Measurements from ENCODE around the gene SOX6. TPM values are rescaled to one million over a fixed set of nuclear protein-coding genes. Genes with fewer than 3 reads are reported as not detected.
"Not testable (repeated sequence)": the region's sequence is repeated elsewhere in the genome, so short reads cannot be mapped to it uniquely, and the experiment has no call there.

The SOX6 gene
- polyA plus RNA-seq, 12 donors, result 15.1 to 36.5 (median 25.3) TPM; not detected in 1

DNA sequence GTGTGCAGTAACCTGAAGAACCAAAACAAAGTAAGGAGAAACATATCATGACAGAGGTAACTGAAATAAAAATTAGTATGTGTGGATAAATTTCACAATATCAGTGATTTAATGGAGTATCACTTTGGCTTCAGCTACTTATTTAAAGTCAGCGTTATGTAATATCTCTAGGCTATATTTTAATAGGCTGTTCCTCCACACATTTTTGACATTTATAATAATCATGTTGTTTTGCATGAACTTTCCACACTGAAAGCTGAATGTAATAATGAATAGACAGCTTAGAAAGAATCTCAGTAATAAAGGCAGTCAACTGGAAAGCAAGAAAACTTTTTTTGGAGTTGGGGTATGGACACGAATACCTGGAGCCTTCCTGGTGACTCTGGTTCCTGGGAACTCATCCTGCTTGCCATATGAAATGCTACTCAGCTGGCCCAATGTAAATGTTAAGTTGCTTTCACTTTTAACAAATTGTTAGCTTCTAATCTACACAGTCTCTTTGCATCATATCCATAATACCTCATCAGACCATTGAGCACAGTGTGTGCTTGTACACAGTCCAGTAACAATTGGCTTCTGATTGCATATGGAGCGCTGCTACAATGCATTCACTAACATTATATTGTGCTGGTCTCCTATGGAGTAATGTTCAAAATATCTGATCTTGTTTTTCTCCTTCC lies 257.7 kb downstream of the SOX6 start:
- no peak for DNase-seq

DNA sequence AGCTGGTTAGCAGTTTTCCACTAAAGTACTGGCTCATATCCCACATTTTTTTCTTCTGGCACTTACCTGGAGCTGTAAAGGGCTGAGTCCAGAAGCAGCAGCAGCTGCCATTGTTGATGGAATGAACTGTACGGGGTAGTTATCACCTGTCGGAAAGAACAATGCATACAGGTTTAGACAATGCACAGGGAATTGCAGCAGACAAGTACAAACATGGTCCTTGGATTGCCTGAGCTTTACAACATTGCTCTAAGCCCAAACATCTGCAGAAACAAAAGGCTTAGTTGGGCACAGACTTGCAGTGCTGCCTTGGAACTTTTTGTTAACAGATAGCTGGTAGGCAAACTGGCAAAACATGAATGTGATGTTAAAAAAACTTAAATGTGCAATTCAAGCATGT lies 258.8 kb downstream of the SOX6 start:
- no peak for DNase-seq

DNA sequence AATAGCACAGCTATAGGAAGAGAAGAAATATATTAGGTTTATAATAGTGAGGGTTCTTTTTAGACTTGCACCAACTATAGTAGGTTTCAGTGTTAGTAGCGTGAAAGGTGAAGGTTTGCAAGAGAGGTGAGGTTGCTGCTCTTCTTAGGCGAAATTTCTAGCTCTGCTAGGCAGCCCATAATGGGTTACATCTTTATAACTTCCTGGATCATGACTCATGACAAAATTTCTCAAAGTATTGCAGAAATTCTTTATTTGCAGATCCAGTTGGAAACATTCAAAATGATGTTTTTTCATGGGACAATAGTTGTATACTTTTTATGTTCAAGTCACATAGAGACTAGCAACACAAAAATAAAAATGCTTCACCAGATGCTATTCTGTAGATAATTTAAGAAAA lies 260.0 kb downstream of the SOX6 start:
- no peak for DNase-seq

DNA sequence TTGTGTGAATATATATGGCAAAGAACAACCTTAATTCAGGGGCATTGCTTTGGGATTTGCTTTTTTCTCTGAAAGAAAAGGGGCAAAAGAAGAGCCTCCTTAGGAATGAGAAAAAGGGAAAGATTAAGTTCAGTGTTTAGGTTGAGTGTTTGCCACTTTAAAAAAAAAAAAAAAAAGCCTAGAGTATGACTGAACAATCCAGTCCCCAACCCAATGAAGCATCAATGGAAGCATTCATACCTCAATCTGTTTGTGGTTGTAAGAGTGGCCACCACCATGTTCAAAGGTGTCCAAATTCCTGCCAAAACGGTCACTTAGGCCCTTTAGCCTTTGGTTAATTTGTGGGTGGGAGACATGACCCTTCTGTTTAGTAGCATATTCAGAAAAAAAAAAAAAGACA lies 260.6 kb downstream of the SOX6 start:
- DNase-seq, result no peak

DNA sequence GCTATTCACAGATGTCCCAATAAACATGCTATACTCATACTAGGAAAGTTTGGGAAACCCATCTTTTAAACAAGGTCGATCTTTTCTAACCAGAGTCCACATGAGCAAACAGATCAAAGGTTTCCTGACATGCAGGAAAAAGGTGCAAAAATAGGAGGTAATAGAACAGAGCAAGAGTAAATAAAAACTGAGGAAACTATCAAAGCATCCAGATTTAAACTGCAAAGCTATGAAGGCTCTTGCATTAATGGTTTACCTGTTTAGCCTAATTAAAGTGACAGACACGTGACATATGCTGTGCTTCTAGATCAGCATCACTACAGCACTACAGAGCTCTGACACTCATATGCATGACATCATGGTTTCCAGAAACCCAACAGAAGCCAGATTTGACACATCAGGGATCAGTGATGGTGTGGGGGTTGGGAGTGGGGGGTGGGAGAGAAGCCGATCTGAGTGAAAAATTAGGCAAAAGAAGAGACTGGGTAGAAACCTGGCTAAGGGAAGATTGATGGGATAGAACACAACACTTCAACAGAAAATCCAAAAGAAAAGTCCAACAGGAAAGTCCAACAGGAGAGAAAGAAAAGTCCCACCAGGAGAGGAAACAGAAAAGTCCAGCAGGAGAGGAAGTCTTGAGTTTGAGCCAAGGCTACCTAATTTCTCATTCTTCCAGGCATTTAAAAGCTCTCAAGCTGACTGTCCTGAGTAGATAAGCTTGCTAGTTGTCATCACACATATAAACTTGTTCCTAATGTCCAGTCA lies 262.3 kb downstream of the SOX6 start:
- no peak for DNase-seq

DNA sequence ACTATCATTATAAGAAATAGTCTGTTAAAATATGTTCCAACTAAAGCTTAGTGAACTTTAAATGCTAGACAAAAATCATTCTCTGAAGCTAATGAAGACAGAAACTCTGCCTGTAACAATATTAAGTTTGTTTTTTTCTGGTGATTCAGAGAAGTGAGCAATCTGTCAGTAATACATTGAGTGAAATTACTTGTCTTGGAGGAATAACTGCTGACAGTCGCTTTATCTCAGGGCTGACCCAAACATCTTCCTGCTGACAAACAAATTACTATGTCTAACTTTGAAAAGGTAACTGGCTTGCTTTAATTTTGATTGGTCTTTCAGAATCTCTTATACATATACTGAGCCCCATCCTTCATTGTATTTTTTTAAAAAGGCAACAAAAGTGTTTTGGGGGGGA lies 264.5 kb downstream of the SOX6 start:
- no peak for DNase-seq

DNA sequence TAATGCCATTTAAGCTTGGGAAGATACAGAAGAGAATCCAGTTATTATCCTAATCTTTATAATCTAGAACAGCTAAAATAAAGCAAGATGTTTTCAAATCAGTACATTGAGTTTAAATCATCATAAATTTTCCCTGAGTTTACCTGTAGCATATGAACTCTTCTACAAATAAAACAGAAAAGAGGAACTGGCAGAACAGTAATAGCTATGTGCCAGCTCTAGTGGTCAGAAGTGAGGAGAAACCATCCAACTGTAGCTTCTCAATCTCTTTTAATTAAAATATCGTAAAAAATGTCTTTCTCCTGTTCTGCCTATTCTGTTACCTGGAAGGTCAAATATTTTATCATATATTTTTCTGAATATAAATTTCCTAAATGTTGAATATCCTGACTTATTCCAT lies 266.9 kb downstream of the SOX6 start:
- no peak for DNase-seq

DNA sequence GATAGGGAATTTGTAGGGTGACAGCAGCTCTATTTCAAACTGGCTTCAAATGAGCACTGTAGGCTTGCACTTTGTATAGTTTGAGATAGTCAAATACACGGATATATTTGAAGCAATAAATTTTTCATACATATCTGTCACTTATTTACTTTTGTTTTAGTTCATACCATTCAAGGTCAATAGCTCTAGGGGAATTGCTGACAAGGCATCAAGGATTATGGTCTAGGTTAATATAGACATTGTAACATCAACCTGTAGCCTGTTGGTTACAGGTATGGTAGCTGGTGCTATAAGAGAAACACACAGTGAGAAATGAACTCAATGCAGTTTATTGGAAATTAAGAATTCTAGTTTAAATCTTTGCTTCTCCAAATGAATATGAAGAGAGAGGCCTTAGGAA lies 267.6 kb downstream of the SOX6 start:
- no peak for DNase-seq

DNA sequence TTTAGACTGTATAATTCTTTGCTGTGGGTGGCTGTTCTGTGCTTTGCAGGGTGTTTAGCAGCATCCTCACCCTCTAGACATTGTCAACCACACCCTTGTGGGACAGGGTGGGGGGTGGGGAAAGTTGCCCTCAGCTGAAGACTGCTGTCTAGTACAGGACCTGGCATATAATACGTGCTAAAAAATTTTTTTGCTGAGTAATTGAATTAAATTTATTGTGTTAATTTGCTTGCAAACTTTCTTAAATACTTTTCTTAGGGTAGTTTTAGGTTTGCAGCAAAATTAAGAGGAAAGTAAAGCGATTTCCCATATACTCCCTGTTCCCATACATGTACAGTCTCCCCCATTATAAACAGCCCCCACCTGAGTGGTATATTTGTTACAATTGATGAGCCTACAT lies 268.5 kb downstream of the SOX6 start:
- no peak for DNase-seq

DNA sequence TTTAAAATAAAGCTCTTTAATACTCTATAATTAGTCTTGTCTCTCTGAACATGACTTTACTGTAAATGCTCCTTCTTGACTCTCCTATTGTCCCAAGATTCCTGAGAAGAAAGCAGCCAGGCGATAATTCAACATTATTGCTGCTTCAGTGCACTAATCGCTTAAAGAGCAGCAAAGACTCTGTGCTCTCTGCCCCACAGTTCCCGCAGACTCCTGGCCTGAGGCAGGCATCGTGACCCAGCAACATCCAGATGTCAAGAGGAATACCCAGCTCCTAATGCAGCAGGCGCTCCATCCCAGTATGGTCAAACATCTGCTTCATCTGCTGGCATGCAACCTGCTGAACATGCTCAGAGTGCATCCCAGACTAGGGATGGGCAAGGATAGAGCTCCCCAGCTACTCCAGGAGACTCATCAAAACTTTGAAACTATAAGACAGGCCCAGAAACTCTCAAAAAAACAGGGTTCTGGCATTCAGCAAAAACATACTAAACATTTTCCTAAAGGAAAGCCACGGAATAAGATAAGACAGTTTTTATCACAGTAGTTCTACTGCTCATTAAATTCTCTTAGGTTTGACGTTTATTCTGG lies 270.0 kb downstream of the SOX6 start:
- DNase-seq, result no peak

DNA sequence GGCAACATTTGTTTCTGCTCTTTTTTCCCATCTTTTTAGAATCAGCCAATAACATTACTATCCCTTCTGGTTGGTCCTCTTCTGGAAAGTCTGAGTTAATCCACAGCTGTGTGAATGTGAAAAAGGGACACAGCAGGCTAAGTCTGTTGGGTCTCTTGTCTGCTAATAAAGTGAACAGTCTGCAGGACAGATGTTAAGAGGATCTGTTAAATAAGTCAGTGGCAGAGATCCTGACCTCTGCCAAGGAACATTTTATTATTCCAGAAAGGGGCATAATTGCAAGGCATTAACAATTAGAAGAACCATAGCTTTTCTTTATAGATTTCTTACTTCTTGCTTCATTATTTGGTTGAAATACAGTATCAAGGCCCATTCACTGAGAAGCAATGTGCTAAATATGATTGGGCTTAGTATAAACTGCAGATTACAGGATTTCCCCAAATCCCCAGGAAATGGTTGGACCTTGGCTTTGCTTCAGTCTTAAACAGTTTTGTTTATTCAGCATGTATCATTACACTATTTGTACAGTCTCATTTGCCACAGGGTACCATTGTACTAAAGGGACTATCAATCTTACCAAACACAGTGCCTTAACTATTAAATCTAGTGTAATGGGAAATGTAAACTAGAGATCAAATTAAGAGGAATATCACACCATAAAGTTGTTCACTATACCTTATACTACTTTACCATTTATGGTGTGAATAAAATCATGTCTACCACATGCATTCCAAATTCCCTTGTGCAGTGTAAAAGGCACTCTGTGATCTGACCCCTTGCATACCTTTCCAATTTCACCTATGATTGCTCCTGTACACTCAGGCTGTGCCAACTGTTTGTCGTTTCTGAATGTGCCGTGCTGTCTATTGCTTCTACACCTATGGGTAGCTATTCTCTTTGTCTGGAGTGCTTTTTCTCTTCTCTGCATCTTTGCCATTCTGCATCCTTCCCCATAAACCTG lies 274.0 kb downstream of the SOX6 start:
- peak; percentile 46 for DNase-seq

DNA sequence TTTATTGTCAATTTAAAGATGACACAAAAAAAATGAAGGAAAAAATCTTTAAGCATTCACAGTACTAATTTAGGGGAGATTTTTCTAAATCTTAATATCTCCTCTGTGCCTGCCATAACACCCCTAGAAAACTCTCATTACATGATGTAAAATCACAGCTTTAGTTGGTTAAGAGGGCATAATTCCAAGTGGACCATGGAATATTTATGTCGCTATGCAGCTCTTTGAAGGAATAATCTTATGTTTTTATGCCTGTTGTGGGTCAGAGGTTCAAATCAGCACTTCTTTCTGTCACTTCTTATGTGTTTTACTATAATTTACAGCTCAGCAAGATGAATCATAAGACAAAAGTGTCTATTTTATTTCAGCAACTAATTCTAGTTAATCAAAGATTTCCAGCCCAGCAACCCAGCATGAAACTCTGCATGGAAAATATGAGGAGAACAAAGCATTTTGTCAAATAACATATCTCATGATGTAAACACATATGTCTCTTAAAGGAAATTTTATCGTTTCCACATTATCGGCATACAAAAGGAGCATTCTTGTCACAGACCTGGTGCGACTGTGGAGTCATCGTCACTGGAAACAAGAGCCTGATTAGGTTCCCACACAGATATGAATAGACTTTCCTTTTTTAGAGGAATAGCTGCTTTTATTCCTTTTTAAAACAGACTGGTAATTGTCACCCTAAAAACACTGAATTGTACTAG lies 274.8 kb downstream of the SOX6 start:
- DNase-seq, result peak; percentile 14

DNA sequence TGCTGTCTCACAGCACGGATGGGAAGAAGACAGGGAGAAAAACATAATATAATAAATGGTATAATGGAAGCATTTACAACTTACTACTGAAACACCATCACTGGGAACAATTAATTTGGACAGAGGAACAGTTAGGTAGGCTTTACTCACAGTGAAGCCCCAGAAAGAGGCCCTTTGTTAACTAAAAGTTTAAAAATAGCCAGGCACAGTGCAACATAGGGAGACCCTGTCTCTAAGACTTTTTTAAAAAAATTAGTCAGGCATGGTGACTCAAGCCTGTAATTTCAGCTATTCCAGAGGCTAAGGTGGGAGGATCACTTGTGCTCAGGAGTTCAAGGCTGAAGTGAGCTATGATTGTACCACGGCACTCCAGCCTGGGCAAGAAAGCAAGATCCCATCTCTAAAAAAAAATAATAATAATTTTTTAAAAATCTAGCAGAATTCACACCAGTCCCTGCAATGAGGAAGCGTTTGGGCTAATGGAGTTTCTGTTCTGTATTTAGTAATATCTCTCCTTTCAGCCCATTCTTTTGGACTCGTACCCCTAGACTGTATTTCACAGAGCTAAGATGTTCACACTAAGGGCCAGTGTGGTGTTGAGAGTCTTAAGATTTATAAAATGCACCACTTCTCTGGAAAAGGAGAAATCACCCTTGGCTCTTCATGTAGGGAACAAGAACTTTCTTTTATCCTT lies 275.5 kb downstream of the SOX6 start:
- DNase-seq, result no peak

DNA sequence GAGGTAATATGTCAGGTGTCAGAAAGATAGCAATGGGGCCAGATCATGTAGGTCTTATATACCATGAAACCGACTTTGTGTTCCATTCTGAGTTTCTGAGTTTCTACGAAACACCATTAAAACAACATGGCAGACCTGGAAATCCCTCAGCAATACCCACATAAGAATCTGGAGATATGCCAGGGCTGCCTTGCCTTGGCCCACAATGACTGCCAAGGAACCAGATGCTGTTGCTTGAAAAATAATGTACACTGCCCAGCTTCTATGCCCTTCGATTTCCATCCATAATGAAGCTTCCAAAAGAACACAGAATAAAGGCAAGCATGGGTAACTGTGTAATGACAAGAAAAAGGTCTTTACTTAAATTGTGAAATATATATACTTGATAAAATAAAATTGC lies 277.4 kb downstream of the SOX6 start:
- DNase-seq, result no peak

DNA sequence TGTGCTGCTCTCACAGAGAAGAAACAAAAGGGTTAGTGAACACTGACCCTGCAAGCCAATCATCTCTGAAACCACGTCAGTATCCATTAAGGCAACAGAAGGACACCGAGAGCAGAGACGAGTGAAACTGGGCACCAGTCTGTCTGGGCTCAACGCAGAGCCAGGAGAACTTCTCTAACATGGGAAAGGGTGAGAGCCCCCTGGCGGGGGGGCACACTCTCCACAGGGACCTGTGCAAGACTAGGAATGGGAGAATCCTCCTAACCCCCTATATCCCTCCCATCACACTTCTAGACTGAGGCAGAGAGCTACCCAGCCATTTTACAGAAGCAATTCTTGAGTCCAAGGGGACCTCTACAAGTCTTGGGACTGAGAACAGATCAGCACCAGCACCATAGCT lies 285.8 kb downstream of the SOX6 start:
- DNase-seq, result no peak

DNA sequence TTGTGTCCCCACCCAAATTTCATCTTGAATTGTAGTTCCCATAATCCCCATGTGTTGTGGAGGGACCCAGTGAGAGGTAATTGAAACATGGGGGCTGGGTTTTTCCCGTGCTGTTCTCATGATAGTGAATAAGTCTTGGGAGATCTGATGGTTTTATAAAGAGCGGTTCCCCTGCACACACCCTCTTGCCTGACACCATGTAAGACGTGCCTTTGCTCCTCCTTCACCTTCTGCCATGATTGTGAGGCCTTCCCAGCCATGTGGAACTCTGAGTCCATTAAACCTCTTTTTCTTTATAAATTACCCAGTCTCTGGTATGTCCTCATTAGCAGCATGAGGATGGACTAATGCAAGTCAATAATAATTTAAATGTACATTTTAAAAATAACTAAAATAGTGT lies 289.1 kb downstream of the SOX6 start:
- DNase-seq, result not testable (repeated sequence)

DNA sequence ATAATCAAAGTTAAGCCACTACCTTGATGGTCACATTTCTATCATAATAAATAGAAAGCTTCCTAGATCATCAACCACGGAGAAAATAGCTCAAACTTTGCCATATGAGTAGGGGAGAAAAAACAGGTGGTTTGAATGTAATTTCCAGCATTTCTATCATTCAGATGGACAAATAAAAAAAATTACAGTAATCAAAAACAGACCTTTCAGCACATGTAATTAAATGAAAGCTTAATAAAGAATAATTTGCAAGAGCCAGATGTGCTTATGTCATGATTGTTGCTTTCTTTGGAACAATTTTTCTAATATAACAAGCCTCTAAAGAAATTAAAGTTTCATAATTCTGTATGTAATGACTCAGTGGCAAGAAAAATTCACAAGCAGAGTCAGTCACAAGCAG lies 297.0 kb downstream of the SOX6 start:
- DNase-seq, result no peak

DNA sequence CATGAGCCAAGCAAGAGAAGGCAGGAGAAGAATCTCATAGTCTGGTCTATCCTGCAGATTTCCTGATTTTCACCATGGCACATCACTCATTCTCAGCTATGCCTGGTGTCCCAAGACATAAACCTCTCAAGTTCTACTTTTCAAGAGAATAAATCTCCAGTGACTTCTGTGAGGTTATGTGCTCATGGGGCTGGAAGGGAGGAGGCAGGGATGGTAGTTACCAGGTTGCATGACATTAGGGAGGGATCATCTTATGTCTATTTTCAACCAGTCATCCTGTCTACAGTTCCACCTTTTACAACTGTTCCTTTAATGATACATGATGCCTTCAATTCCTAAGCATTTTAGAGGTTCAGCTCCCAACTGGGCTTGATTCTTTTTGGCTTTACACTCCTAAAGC lies 297.7 kb downstream of the SOX6 start:
- DNase-seq, result no peak

DNA sequence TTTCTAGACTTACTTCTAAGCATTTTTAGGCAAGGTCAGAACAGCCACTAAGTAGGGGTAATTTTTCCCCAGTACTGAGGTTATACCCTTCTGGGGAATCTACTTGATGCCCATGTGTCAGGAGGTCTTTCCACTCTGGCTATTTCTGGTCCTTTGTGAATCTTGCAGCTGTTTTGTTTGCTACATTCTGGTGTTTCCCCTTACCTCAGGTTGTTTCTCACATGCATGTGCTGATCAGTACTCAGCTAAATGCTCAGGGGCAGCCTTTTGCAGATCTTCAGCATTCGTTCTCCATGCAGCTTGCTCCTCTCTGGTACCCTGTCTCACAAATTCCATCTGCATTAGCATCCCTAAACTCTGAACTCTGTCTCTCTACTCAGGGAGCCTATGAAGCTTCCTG lies 303.6 kb downstream of the SOX6 start:
- no peak for DNase-seq

DNA sequence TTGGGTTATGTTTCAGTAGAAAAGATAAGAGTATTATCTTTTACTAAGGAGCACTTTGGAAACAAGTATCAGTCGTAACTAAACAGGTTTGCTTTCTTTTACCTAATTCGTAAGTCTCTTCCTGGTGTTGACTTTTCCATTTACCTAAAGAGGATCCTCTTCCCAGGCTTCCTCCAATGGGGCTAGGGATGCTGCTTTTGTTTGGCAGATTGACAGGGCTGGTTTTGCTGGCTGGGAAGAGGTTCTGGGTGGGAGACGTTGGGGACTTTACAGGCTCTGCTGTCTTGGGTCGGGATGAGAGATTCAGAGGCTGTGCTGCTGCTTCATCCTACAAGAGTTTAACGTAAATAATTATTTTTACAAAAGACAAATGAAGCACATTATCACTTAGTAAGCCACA lies 306.7 kb downstream of the SOX6 start:
- no peak for DNase-seq

DNA sequence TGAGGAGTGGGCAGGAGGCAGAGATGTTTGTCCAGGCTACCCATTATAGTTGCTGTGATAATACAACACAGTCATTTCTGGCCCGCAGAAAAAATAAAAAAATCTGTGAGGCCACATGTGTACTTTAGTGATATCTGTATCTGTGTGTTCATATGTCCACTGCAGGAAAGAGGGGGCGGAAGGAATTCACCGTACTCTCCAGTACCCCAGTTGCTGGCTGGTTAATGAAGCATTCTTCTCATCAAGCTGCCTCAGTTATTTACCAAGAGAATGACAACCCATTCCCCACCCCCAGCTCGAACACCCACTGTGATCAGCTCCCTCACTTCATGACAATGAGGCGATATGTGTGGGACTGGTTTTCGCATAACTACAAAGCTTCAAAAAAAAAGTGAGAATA lies 309.3 kb downstream of the SOX6 start:
- no peak for DNase-seq

All from muscle of arm (tissue), 12 donors.